SW480 (cell line): Measurements from ENCODE around the gene RFX3.

ENCODE experiments used
- DNase-seq: peaks from one replicate; pipeline ENCODE4 v3.0.0-alpha.2; 2016; ENCODE audit warnings: low spot score

Gene RFX3

DNA sequence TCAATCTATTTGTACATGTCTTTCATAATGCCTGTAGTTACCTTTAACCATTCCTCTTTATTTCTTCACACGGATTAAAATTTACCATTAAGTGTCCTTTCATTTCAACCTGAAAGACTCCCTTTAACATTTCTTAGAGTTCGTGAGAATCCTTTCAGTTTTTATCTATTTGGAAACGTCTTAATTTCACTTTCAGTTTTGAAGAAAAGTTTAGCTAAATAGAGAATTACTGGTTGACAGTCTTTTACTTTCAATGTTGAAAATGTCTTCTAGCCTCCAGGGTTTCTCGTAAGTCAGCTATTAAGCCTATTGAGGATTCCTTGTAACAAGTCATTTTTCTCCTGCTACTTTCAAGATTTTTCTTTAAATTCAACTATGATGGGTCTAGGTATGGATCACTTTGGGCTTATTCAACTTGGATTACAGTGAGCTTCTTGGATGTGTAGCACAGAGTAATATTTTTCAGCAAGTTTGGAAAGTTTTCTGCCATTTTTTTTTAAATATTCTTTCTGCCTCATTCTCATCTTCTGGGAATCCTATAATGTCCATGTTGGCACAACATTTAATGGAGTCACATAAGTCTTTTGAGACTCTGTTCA is 48.5 kb downstream of the RFX3 start:
- DNase-seq = no peak

GRCh38 chr9:3475300-3476020 is 50.3 kb downstream of the RFX3 start:
- DNase-seq = no peak

DNA sequence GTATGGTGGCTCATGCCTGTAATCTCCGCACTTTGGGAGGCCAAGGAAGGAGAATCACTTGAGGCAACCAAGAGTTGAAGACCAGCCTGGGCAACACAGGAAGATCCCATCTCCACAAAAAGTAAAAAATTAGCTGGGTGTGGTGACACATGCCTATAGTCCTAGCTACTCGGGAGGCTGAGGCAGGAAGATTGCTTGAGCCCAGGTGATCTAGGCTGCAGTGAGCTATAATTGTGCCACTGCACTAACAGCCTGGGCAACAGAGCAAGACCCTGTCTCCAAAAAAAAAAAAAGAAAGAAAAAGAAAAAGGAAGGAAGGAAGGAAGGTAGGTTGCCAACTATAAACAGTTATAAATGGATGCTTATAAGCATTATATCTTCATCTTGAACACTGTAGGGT is 51.0 kb downstream of the RFX3 start:
- no peak for DNase-seq

- no peak for DNase-seq
Observed at GRCh38 chr9:3473405-3473804, 52.4 kb downstream of the RFX3 start.

- DNase-seq = no peak
Observed at GRCh38 chr9:3471883-3472282, 53.9 kb downstream of the RFX3 start.

GRCh38 chr9:3468421-3469205 is 57.2 kb downstream of the RFX3 start:
- no peak for DNase-seq

DNA sequence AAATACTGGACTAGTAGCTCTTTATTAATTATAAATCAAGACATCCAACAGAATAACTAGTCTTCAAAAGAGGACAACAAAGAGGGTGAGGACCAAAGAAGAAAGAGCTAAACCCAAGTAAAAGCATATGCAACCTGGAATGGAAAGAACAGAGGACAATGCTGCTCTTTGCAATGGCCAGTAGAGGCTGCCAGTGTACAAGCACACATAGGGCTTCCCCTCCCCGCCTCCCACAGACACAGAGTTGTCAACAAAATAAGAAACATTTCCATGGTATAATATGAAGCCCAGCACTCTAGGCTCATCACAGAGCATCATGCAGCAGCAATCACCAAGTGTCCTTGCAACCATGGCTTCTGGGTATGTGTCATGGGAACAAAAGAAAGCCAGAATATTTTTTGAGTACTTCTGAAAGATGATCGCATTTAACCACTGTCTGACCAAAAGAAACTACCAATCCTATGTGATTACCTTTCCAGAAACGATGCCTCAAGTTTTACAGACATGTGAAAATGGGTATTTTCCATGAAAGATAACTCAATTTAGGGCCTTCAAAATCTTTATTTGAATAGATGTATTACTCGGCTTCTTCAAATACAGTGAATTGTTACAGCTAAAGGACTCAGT is 58.1 kb downstream of the RFX3 start:
- peak; percentile 60 for DNase-seq

- no peak for DNase-seq
Observed at GRCh38 chr9:3464033-3464638, 61.7 kb downstream of the RFX3 start.

DNA sequence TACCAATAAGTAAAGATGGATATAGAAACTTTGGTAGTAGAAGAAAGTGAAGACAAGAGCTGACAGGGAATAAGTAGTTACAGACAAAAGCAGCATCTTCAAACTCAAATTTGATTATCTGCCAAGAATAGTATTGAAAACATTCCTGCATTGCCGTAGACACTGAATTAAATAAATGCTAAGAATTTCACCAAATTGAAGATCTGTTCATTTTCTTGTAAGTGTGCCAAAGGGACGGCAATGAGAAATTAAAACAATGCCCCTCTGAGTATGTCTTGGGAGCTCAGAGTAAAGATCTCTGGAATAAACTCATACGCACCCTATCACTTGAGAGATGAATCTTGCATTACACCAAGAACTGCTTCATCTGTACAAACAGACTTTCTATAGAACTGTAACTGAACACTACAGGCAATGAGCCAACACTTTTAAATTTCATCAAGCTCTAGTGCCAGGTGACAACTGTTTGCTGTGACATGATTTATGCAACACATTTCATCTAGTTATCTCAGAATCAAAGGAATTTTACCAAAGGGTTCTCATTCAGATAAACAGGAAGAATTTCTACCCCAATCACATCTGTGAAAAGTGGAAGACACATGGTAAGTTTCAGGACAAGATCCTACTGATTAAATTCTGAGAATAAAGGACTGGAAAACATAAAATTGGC is 66.9 kb downstream of the RFX3 start:
- no peak for DNase-seq

- no peak for DNase-seq
Observed at GRCh38 chr9:3457175-3457574, 68.6 kb downstream of the RFX3 start.

GRCh38 chr9:3455717-3456116 is 70.1 kb downstream of the RFX3 start:
- DNase-seq = no peak

DNA sequence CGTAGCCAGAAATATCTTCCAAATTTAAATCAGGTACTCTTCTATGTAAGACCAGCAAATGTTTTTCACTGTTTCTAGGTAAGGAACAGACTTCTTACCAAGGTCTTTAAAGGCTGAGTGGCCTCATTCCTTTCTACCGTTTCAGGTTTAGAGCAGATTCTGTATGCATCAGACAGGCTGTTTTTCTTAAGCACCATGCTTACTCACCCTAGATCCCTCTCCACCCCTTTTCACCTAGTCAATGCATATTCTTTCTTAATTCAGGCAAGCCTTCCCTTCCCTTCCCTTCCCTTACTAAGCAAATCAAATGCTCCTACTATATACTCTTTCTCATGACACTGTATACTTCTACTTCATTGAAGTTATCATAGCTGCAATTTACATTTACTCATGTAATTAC is 70.7 kb downstream of the RFX3 start:
- DNase-seq = no peak

- DNase-seq = no peak
Observed at GRCh38 chr9:3451956-3452355, 73.8 kb downstream of the RFX3 start.

DNA sequence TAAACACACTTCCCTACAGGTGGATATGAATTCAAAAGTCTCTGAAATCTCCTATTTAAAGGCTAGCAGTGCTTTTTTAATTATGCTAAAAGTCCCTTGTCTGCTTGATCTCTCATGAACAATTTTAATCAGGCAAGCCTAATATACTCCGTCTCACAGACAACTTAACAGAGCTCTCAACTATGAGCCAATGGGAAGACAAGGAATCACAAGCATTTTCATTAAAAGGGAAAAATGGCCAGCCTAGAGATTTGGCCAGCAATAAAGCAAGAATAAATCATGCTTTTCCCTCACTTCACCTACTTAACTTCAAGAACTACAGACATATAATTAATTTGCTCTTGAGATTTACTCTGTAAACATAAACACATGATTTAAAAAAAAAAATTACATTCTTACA is 78.0 kb downstream of the RFX3 start:
- DNase-seq = no peak

DNA sequence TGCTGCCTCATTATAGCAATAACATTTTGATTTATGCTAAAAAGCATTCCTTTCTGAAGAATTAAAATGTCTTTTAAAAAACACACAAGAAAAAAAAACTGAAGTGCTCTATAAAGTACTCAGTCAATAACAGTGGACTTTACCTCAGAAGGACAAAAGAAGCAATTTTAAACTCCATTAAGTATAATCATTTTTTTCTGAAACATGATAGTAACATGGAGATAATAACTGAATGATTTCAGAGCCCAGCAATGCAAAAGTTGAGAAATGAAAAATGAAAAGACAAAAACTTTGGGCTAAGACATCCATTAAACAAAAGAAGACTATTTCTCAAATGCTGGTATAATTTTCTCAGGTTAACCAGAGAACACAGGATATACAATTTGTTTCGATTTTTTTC is 78.7 kb downstream of the RFX3 start:
- no peak for DNase-seq

GRCh38 chr9:3446313-3446712 is 79.5 kb downstream of the RFX3 start:
- no peak for DNase-seq

DNA sequence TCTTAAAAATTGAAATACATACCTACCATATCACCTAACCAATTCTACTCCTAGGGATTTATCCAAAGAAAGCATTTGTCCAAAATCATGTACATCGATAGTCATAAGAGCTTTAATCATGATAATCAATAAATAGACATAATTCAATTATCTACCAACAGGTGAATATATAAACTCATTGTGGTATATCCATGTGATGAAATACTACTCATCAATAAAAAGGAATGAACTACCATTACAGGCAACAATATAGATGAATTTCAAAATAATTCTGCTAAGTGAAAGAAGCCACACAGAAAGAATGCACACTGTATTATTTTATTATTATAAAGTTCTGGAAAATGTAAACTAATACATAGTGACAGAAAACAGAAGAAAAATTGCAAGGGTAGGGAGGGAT is 81.8 kb downstream of the RFX3 start:
- no peak for DNase-seq

GRCh38 chr9:3441197-3441816 is 84.5 kb downstream of the RFX3 start:
- DNase-seq = peak; percentile 47

- no peak for DNase-seq
Observed at GRCh38 chr9:3436629-3437420, 89.0 kb downstream of the RFX3 start.

- DNase-seq = no peak
Observed at GRCh38 chr9:3435732-3436131, 90.1 kb downstream of the RFX3 start.

- no peak for DNase-seq
Observed at GRCh38 chr9:3434594-3434993, 91.2 kb downstream of the RFX3 start.
